GM12878 (cell line): ENCODE data around the gene INTS13.

Experiments
- BACH1 ChIP-seq: fragments of 450-650 bp; IDR thresholded peaks from 2 replicates; pipeline ENCODE4 v1.6.1; 2017; ENCODE audit warnings: mild to moderate bottlenecking, borderline replicate concordance
- BHLHE40 ChIP-seq, 2 experiments: fragments of 450-650 bp in 1 of 2; IDR thresholded peaks; 2 replicates each; pipeline ENCODE4 v1.6.1; 2011 to 2017; ENCODE audit warnings: low read depth in 2 of 2, borderline replicate concordance in 1 of 2, improper control_type of control experiment in 1 of 2, low read length in 1 of 2, mild to moderate bottlenecking in 1 of 2
- CHD4 ChIP-seq: fragments of 200-600 bp; sonication (generic); IDR thresholded peaks from 2 replicates; pipeline ENCODE4 v1.6.1; 2016; ENCODE audit warnings: mild to moderate bottlenecking
- CREM ChIP-seq: IDR thresholded peaks from 2 replicates; pipeline ENCODE4 v1.6.1; 2014; ENCODE audit warnings: antibody characterized with exemption, low read depth
- EGR1 ChIP-seq, 2 experiments: IDR thresholded peaks; 1 replicate in 1 of 2; 2 replicates in 1 of 2; pipeline ENCODE4 v1.6.1; 2011 to 2012; ENCODE audit warnings: low read depth in 2 of 2, low read length in 2 of 2, borderline replicate concordance in 1 of 2, mild to moderate bottlenecking in 1 of 2, moderate library complexity in 1 of 2
- HDAC6 ChIP-seq: fragments of 200-600 bp; sonication (generic); IDR thresholded peaks from one replicate; pipeline ENCODE4 v1.8.0; 2017; ENCODE audit warnings: antibody characterized with exemption; ENCODE audit not compliant: unreplicated experiment
- NR2C2 ChIP-seq: IDR thresholded peaks from 2 replicates; pipeline ENCODE4 v1.6.1; 2011; ENCODE audit warnings: borderline replicate concordance, low read depth; ENCODE audit not compliant: control insufficient read depth, insufficient read length
- POLR2AphosphoS5 ChIP-seq: IDR thresholded peaks from 2 replicates; pipeline ENCODE4 v1.6.1; 2011; ENCODE audit warnings: mild to moderate bottlenecking, low read length, inconsistent platforms
- SUPT20H ChIP-seq: IDR thresholded peaks from 2 replicates; pipeline ENCODE4 v1.6.1; 2011; ENCODE audit warnings: low read depth, mild to moderate bottlenecking, low read length, moderate library complexity, borderline replicate concordance; ENCODE audit not compliant: control insufficient read depth
- ZSCAN29 ChIP-seq: fragments of 450-650 bp; IDR thresholded peaks from 2 replicates; pipeline ENCODE4 v1.6.1; 2017; ENCODE audit warnings: mild to moderate bottlenecking, moderate library complexity
- TF ChIP-seq, protein P1 (sequence below), 3 experiments: IDR thresholded peaks in 2 of 3; conservative IDR thresholded peaks in 1 of 3; 2 replicates each; pipeline ENCODE4 v1.5.1; 2011; ENCODE audit warnings: low read depth in 3 of 3, low read length in 3 of 3, mild to moderate bottlenecking in 3 of 3, control low read depth in 2 of 3, moderate library complexity in 2 of 3, inconsistent platforms in 1 of 3, mixed read lengths in 1 of 3; ENCODE audit not compliant: control insufficient read depth in 2 of 3, insufficient read depth in 1 of 3; ENCODE audit errors: extremely low read depth in 1 of 3
- TF ChIP-seq, protein P2 (sequence below): IDR thresholded peaks from 2 replicates; pipeline ENCODE4 v1.6.1; 2011; ENCODE audit warnings: borderline replicate concordance, low read depth, mild to moderate bottlenecking, moderate library complexity, low read length; ENCODE audit not compliant: insufficient read depth, poor library complexity, severe bottlenecking

- TF ChIP-seq POLR2AphosphoS5 (no peak), NR2C2 (no peak), CHD4 (no peak), CREM (no peak), BACH1 (no peak), BHLHE40 (IDR thresholded peaks at IDR 0.05; ENCODE audit: borderline replicate concordance in 1 of 2, low read depth in 2 of 2, low read length in 1 of 2) (no peak), ZSCAN29 (no peak), SUPT20H (no peak), HDAC6 (no peak), EGR1 (IDR thresholded peaks at IDR 0.05; ENCODE audit: borderline replicate concordance in 1 of 2, low read depth in 2 of 2, low read length in 2 of 2) (no peak)
- TF ChIP-seq, protein P1, sequence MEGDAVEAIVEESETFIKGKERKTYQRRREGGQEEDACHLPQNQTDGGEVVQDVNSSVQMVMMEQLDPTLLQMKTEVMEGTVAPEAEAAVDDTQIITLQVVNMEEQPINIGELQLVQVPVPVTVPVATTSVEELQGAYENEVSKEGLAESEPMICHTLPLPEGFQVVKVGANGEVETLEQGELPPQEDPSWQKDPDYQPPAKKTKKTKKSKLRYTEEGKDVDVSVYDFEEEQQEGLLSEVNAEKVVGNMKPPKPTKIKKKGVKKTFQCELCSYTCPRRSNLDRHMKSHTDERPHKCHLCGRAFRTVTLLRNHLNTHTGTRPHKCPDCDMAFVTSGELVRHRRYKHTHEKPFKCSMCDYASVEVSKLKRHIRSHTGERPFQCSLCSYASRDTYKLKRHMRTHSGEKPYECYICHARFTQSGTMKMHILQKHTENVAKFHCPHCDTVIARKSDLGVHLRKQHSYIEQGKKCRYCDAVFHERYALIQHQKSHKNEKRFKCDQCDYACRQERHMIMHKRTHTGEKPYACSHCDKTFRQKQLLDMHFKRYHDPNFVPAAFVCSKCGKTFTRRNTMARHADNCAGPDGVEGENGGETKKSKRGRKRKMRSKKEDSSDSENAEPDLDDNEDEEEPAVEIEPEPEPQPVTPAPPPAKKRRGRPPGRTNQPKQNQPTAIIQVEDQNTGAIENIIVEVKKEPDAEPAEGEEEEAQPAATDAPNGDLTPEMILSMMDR (IDR thresholded peaks at IDR 0.05 in 2 of 3, conservative IDR thresholded peaks at IDR 0.05 in 1 of 3; ENCODE audit: control insufficient read depth in 2 of 3, extremely low read depth in 1 of 3, insufficient read depth in 1 of 3, low read depth in 3 of 3, low read length in 3 of 3), result no peak
- TF ChIP-seq, protein P2, sequence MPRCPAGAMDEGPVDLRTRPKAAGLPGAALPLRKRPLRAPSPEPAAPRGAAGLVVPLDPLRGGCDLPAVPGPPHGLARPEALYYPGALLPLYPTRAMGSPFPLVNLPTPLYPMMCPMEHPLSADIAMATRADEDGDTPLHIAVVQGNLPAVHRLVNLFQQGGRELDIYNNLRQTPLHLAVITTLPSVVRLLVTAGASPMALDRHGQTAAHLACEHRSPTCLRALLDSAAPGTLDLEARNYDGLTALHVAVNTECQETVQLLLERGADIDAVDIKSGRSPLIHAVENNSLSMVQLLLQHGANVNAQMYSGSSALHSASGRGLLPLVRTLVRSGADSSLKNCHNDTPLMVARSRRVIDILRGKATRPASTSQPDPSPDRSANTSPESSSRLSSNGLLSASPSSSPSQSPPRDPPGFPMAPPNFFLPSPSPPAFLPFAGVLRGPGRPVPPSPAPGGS, result no peak
Observed at GRCh38 chr12:26979733-26980132, 42.0 kb upstream of the INTS13 start.
